Peyer's patch (tissue), 4 donors: ENCODE results near the gene MYCBPAP. TPM values are rescaled to one million over a fixed set of nuclear protein-coding genes. Genes with fewer than 3 reads are reported as not detected.

ENCODE experiments used
- DNase-seq, 3 donors: peaks; one replicate each; pipeline ENCODE4 v3.0.0-alpha.2; 2017 to 2019
- H3K27ac ChIP-seq, 4 donors: fragments of 200-600 bp; sonication (generic); one replicate each; pipeline ENCODE4 v1.5.1; 2016 to 2019
- H3K27me3 ChIP-seq, 2 donors: fragments of 200-600 bp; sonication (generic); one replicate each; pipeline ENCODE4 v1.5.1; 2019
- H3K36me3 ChIP-seq, 3 donors: fragments of 200-600 bp; sonication (generic); one replicate each; pipeline ENCODE4 v1.5.1; 2016 to 2019
- H3K4me1 ChIP-seq, 4 donors: fragments of 200-600 bp; sonication (generic); one replicate each; pipeline ENCODE4 v1.5.1; 2016 to 2019
- H3K4me3 ChIP-seq, 4 donors: fragments of 200-600 bp; sonication (generic); 1 replicate in 3 of 4; 2 replicates in 1 of 4; pipeline ENCODE4 v1.5.1; 2016 to 2019; ENCODE audit warnings: mild to moderate bottlenecking in 1 of 4
- H3K9me3 ChIP-seq, 4 donors: fragments of 200-600 bp; sonication (generic); one replicate each; pipeline ENCODE4 v1.5.1; 2016 to 2019; ENCODE audit warnings: mild to moderate bottlenecking in 1 of 4
- POLR2A ChIP-seq, 2 donors: fragments of 450-650 bp; IDR thresholded peaks; one replicate each; pipeline ENCODE4 v1.5.1; 2017; ENCODE audit warnings: antibody characterized with exemption in 2 of 2, mild to moderate bottlenecking in 2 of 2, moderate library complexity in 2 of 2
- total RNA-seq, 4 donors: library from RNA; depleted of rRNA; stranded (reverse); fragments of >200 nt; gene quantifications; one replicate each; pipeline ENCODE4 v1.1.0, GENCODE V29; 2016
- TF ChIP-seq, protein P1 (sequence below), 6 experiments: fragments of 450-650 bp in 4 of 6; fragments of 200-600 bp in 2 of 6; sonication (generic) in 1 of 6; IDR thresholded peaks; one replicate each; pipeline ENCODE4 v1.5.1; 2017 to 2019; ENCODE audit warnings: antibody characterized with exemption in 6 of 6, mild to moderate bottlenecking in 3 of 6, moderate library complexity in 1 of 6

Gene MYCBPAP
- total RNA-seq, 4 donors from 2014 or later = 0.53 to 1.1 TPM; not detected in 2

DNA sequence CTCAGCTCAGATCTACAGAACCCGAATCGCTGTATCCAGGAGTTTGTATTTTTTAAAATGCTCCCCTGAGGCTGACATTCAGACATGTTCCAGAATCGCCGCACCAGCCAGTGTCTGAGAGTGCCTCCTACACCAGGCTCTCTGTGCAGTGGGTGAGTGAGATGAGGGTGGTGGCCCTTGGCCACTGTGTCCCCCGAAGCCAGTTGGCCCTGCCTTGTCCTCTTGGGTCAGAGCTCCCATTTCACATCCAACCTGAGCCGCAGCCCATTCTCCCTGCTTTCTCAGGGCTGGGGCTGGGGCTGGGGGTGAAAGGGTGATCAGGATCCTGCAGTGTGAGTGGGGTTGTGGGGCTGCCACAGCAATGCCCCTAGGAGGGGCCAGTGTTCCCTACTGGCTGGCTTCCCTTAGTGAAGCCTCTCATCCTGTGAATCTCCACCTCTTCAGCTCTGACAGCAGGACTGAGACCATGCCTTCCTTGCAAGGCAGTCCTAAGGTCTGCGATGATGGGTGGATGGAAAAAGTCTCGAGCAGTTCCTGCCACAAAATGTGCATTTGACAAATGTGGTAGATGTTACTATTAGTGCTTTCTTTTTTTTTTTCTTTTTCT lies 12.9 kb upstream of the MYCBPAP start:
- DNase-seq = no peak
- TF ChIP-seq POLR2A (IDR thresholded peaks at IDR 0.05) = no peak
- TF ChIP-seq, protein P1, sequence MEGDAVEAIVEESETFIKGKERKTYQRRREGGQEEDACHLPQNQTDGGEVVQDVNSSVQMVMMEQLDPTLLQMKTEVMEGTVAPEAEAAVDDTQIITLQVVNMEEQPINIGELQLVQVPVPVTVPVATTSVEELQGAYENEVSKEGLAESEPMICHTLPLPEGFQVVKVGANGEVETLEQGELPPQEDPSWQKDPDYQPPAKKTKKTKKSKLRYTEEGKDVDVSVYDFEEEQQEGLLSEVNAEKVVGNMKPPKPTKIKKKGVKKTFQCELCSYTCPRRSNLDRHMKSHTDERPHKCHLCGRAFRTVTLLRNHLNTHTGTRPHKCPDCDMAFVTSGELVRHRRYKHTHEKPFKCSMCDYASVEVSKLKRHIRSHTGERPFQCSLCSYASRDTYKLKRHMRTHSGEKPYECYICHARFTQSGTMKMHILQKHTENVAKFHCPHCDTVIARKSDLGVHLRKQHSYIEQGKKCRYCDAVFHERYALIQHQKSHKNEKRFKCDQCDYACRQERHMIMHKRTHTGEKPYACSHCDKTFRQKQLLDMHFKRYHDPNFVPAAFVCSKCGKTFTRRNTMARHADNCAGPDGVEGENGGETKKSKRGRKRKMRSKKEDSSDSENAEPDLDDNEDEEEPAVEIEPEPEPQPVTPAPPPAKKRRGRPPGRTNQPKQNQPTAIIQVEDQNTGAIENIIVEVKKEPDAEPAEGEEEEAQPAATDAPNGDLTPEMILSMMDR (IDR thresholded peaks at IDR 0.05) = no peak
- H3K9me3 ChIP-seq = no peaks in the 10 kb centered on the region

DNA sequence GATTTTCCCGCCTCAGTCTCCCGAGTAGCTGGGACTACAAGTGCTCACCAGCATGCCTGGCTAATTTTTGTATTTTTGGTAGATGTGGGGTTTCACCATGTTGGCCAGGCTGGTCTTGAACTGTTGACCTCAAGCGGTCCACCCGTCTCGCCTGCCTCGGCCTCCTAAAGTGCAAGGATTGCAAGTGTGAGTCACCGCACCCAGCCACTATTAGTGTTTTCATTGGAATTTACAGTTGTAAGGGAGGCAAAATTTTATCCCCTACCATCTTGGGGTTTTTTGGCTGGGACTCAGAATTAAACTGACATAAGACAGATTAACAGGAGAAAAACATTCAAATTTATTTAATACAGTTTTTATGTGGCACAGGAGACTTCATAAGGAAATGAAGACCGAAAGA lies 12.3 kb upstream of the MYCBPAP start:
- Histone ChIP-seq H3K4me1 (peaks cover 0 to 11% (median 0%) of the 10 kb centered on the region in 4 donors), H3K36me3 (no peaks in the 10 kb centered on the region), H3K9me3 (no peaks in the 10 kb centered on the region), H3K27me3 (no peaks in the 10 kb centered on the region), H3K27ac (no peak overlapping the region), H3K4me3 (no peak overlapping the region)
- DNase-seq = no peak
- TF ChIP-seq, protein P1 (IDR thresholded peaks at IDR 0.05) = no peak
- no peak for TF ChIP-seq POLR2A (IDR thresholded peaks at IDR 0.05)

More for the DNA sequence above, 12.9 kb upstream of the MYCBPAP start:
- Histone ChIP-seq H3K27ac (no peak overlapping the region), H3K4me3 (no peak overlapping the region), H3K4me1 (peaks cover 0 to 11% (median 0%) of the 10 kb centered on the region in 4 donors), H3K27me3 (no peaks in the 10 kb centered on the region), H3K36me3 (no peaks in the 10 kb centered on the region)

DNA sequence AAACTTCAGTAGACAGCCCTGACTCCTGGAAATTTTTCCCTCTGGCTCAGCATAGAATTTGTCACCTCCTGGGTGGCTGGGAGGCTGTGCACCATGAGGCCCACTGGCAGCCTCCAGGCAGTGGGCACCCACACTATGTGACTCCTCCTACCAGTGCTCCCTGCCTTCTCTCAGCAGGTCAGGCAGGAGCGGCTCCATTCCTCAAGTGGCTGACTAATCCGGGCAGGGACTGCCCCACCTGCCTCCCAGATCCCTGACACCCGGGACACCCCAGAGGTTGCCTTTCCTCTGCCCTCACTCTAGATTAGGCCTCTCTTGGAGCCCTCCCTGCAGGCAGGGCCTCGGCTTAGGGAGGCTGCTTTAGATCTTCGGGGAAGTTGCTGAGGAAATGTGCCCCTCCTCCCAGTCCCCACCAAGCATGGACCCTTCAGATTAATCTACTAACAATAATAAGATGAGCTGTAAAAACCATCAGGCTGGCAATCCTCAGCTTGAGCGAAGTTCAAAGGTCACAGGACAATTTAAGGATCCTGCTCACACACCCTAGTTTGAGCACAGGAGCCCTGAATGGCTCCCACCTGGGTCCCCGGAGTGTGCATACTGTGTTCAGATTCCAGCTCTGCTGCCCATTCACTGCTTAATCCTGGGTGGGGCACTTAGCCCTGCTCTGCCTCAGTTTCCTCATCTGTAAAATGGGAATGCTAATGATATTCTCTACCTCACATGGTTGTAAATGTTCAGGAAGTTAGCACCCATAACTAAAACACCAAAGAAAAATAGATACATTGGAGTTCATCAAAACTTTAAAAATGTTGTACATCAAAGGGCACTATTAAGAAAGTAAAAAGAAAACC lies 10.0 kb upstream of the MYCBPAP start:
- no peaks in the 10 kb centered on the region for H3K9me3 ChIP-seq
- peak in 2 of 3 donors; percentile 75 to 76 for DNase-seq
- no peak for TF ChIP-seq POLR2A (IDR thresholded peaks at IDR 0.05)
- TF ChIP-seq, protein P1 (IDR thresholded peaks at IDR 0.05) = no peak
- peaks cover 0 to 13% (median 0%) of the 10 kb centered on the region in 4 donors for H3K4me1 ChIP-seq
- H3K36me3 ChIP-seq = no peaks in the 10 kb centered on the region
- H3K27me3 ChIP-seq = no peaks in the 10 kb centered on the region
- no peak overlapping the region for H3K4me3 ChIP-seq
- H3K27ac ChIP-seq = peak overlapping the region in 2 of 4 donors; percentile 9 to 68

DNA sequence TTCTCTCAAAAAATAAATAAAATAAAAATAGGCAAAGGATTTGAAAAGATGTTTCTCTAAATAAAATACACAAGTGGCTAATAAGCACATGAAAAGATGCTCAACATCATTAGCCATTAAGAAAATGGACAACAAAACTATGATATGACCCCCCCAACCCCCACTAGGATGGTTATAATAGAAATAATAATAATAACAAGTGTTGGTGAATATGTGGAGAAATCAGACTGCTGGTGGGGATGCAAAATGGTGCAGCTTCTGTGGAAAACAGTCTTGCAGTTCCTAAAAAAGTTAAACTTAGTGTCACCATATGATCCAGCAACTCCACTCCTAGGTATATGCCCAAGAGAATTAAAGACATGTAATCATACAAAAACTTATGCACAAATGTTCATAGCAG lies 9.0 kb upstream of the MYCBPAP start:
- TF ChIP-seq POLR2A (IDR thresholded peaks at IDR 0.05) = no peak
- TF ChIP-seq, protein P1 (IDR thresholded peaks at IDR 0.05) = no peak
- H3K27me3 ChIP-seq = no peaks in the 10 kb centered on the region

DNA sequence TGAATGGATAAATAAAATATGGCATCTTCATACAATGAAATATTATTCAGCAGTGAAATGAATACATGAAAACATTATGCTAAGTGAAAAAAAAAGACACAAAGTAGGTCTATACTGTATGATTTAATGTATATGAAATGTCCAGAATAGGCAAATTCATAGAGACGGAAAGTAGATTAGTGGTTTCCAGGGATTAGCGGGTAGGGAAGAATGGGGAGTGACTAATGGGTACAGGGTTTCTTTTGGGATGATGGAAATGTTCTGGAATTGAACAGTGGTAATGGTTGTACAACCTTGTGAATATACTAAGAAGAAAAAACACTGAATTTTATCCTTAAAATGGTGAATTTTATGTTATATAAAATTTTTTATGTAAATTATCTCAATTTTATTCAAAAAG lies 8.5 kb upstream of the MYCBPAP start:
- TF ChIP-seq, protein P1 (IDR thresholded peaks at IDR 0.05) = no peak
- no peak for TF ChIP-seq POLR2A (IDR thresholded peaks at IDR 0.05)
- no peaks in the 10 kb centered on the region for H3K27me3 ChIP-seq
- no peak for DNase-seq

More for the DNA sequence above, 9.0 kb upstream of the MYCBPAP start:
- Histone ChIP-seq H3K9me3 (no peaks in the 10 kb centered on the region), H3K27ac (no peak overlapping the region), H3K4me3 (no peak overlapping the region), H3K4me1 (peaks cover 0 to 20% (median 0%) of the 10 kb centered on the region in 4 donors), H3K36me3 (no peaks in the 10 kb centered on the region)
- DNase-seq = no peak

More for the DNA sequence above, 8.5 kb upstream of the MYCBPAP start:
- no peaks in the 10 kb centered on the region for H3K36me3 ChIP-seq
- H3K9me3 ChIP-seq = no peaks in the 10 kb centered on the region
- no peak overlapping the region for H3K4me3 ChIP-seq
- no peak overlapping the region for H3K27ac ChIP-seq
- peaks cover 0 to 25% (median 0%) of the 10 kb centered on the region in 4 donors for H3K4me1 ChIP-seq
